A549 (cell line): ENCODE measurements around the gene RHCE. TPM values are rescaled to one million over a fixed set of nuclear protein-coding genes. Genes with fewer than 3 reads are reported as not detected.

Experiments used
- ATAC-seq, 2 experiments: fragments of 200-7000 bp in 1 of 2; fragments of >200 bp in 1 of 2; cut with Nextera tagmentation in 1 of 2; cut with Tn5 transposase in 1 of 2; 3 replicates each; pipeline versions ENCODE4 v1.8.0 to v1.9.1; 2018 to 2020; ENCODE audit warnings: mild to moderate bottlenecking in 1 of 2, moderate library complexity in 1 of 2
- CTCF ChIA-PET: fragments of 300-600 bp; sonication (Branson Sonifier 250); formaldehyde crosslinking; extraction: SDS; loops from one replicate; lab custom pipeline; 2021; ENCODE audit warnings: antibody characterized with exemption, inconsistent platforms; lab: Yijun Ruan, JAX
- POLR2A ChIA-PET: fragments of 350-600 bp; formaldehyde crosslinking; extraction: SDS; loops from one replicate; lab custom pipeline; 2021; ENCODE audit warnings: antibody characterized with exemption, inconsistent platforms; lab: Yijun Ruan, JAX
- DNase-seq, 2 experiments: peaks; one replicate each; pipeline versions ENCODE4 v3.0.0 to v3.0.0-alpha.2; 2011 to 2016; ENCODE audit warnings: low read depth in 1 of 2, low spot score in 1 of 2
- FAIRE-seq: peaks from 2 replicates; lab custom pipeline; 2011; peaks lifted over from hg19 to GRCh38; lab: Jason Lieb, UNC
- H3K27ac ChIP-seq, 2 experiments: fragments of >200 bp; sonication (Bioruptor Twin); formaldehyde crosslinking; 3 replicates each; pipeline ENCODE4 v1.5.1; 2016 to 2017
- H3K4me1 ChIP-seq: fragments of >200 bp; sonication (Bioruptor Twin); formaldehyde crosslinking; 3 replicates; pipeline ENCODE4 v1.6.1; 2016
- H3K4me2 ChIP-seq: fragments of >200 bp; sonication (Bioruptor Twin); formaldehyde crosslinking; 3 replicates; pipeline ENCODE4 v1.6.1; 2016
- H3K4me3 ChIP-seq: fragments of >200 bp; sonication (Bioruptor Twin); formaldehyde crosslinking; 3 replicates; pipeline ENCODE4 v1.5.1; 2016
- H3K9me3 ChIP-seq: fragments of >200 bp; sonication (Bioruptor Twin); formaldehyde crosslinking; 3 replicates; pipeline ENCODE4 v1.6.1; 2016
- CBX8 ChIP-seq: fragments of 200-600 bp; sonication (generic); IDR thresholded peaks from 2 replicates; pipeline ENCODE4 v1.6.1; 2016
- EHMT2 ChIP-seq: fragments of 200-600 bp; sonication (generic); IDR thresholded peaks from 2 replicates; pipeline ENCODE4 v1.6.1; 2016; ENCODE audit warnings: antibody characterized with exemption, low read depth, mild to moderate bottlenecking, moderate library complexity
- FOSB ChIP-seq: fragments of 250-450 bp; sonication (Bioruptor Pico); IDR thresholded peaks from 2 replicates; pipeline ENCODE4 v1.5.0; 2020; ENCODE audit warnings: mild to moderate bottlenecking, moderate library complexity
- FOSL2 ChIP-seq, 2 experiments: fragments of 450-650 bp in 1 of 2; fragments of >200 bp in 1 of 2; sonication (Bioruptor Twin) in 1 of 2; formaldehyde crosslinking; IDR thresholded peaks; 2 replicates each; pipeline versions ENCODE4 v1.5.0 to v1.6.1; 2016 to 2020; ENCODE audit warnings: mild to moderate bottlenecking in 1 of 2, moderate library complexity in 1 of 2
- GATA3 ChIP-seq: IDR thresholded peaks from 2 replicates; pipeline ENCODE4 v1.6.1; 2012; ENCODE audit warnings: borderline replicate concordance
- HOXB13 ChIP-seq: fragments of 250-450 bp; sonication (Bioruptor Pico); IDR thresholded peaks from 2 replicates; pipeline ENCODE4 v1.5.0; 2020; ENCODE audit warnings: low read depth, mild to moderate bottlenecking, moderate library complexity
- KDM1A ChIP-seq: fragments of 200-600 bp; sonication (generic); IDR thresholded peaks from 2 replicates; pipeline ENCODE4 v1.6.1; 2016; ENCODE audit warnings: low read depth, mild to moderate bottlenecking
- MAZ ChIP-seq: fragments of 150-350 bp; IDR thresholded peaks from 2 replicates; pipeline ENCODE4 v1.6.1; 2014; ENCODE audit warnings: antibody characterized with exemption, low read depth, low read length, borderline replicate concordance
- NR3C1 ChIP-seq: fragments of >200 bp; sonication (Bioruptor Twin); formaldehyde crosslinking; IDR thresholded peaks from 3 replicates; pipeline ENCODE4 v1.6.1; 2017
- POLR2A ChIP-seq: IDR thresholded peaks from 2 replicates; pipeline ENCODE4 v1.6.1; 2012; ENCODE audit warnings: mild to moderate bottlenecking, low read length
- RCOR1 ChIP-seq: fragments of 150-350 bp; IDR thresholded peaks from 2 replicates; pipeline ENCODE4 v1.6.1; 2014; ENCODE audit warnings: antibody characterized with exemption, low read length, low read depth
- SMC3 ChIP-seq: fragments of >200 bp; sonication (Bioruptor Twin); formaldehyde crosslinking; IDR thresholded peaks from 3 replicates; pipeline ENCODE4 v1.6.1; 2018; ENCODE audit warnings: inconsistent platforms
- SREBF2 ChIP-seq: fragments of 450-650 bp; IDR thresholded peaks from 2 replicates; pipeline ENCODE4 v1.6.1; 2014; ENCODE audit warnings: mild to moderate bottlenecking, moderate library complexity
- ZC3H11A ChIP-seq: fragments of 450-650 bp; IDR thresholded peaks from 2 replicates; pipeline ENCODE4 v1.6.1; 2014; ENCODE audit warnings: antibody characterized with exemption, mild to moderate bottlenecking
- ZFP36 ChIP-seq: fragments of 450-650 bp; IDR thresholded peaks from 2 replicates; pipeline ENCODE4 v1.6.1; 2014; ENCODE audit warnings: borderline replicate concordance; ENCODE audit not compliant: partially characterized antibody
- ZNF302 ChIP-seq: fragments of 250-450 bp; sonication (Bioruptor Pico); IDR thresholded peaks from 2 replicates; pipeline ENCODE4 v1.9.0; 2021; ENCODE audit warnings: inconsistent platforms, mild to moderate bottlenecking, moderate library complexity
- WGBS: methylation state at CpG from one replicate; pipeline ENCODE4 v1.1.6; 2017; ENCODE audit errors: missing lambda C conversion rate; 5-methylcytosine and 5-hydroxymethylcytosine counted together
- polyA plus RNA-seq, 4 experiments: library from polyadenylated mRNA; depleted of rRNA in 3 of 4; stranded (reverse); fragments of >200 nt; fragmentation: RNase III in 1 of 4; extraction: RNeasy Plus Mini Kit Qiagen cat#74134 plus additional on column Dnase treatment in 1 of 4; gene quantifications; 2 replicates in 3 of 4; 3 replicates in 1 of 4; pipeline ENCODE4 v1.2.3, GENCODE V29; 2011 to 2017
- TF ChIP-seq, protein P1 (sequence below): fragments of 200-600 bp; sonication (generic); IDR thresholded peaks from 2 replicates; pipeline ENCODE4 v1.6.1; 2016; ENCODE audit warnings: antibody characterized with exemption, mild to moderate bottlenecking, moderate library complexity
- TF ChIP-seq, protein P2 (sequence below): IDR thresholded peaks from 2 replicates; pipeline ENCODE4 v1.6.1; 2012
- TF ChIP-seq, protein P3 (sequence below): fragments of >200 bp; sonication (Bioruptor Twin); formaldehyde crosslinking; IDR thresholded peaks from 3 replicates; pipeline ENCODE4 v1.5.1; 2016
- TF ChIP-seq, protein P4 (sequence below): fragments of 150-350 bp; IDR thresholded peaks from 2 replicates; pipeline ENCODE4 v1.6.1; 2014; ENCODE audit warnings: low read depth, mild to moderate bottlenecking, low read length

RHCE gene
- polyA plus RNA-seq, 2 of the 4 experiments (the other 2 are of a cell fraction): 0.12 TPM; not detected in 1

DNA sequence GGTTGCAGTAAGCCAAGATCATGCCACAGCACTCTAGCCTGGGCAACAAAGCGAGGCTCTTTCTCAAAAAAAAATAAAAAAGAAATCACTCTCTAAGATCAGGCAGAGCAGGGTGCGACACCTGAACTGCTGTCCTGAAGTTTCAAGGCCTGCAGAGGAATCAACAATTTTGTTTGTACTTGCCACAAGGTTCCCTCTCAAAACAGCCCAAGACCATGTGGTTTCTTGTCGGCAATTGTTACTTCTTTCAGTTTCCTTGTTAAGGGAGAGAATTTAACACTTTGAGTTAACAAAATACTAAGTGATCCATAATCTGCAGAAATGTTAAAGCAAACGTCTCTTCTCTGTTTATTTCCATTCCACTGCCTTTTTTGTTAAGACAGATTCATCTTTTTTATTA lies 46.6 kb upstream of the RHCE start:
- CTCF ChIA-PET: interaction anchor here (0.6 kb wide), 1 partner anchor 263 kb away, joined by 3 read pairs; no protein-coding TSS in a partner anchor
- no peak for ATAC-seq

DNA sequence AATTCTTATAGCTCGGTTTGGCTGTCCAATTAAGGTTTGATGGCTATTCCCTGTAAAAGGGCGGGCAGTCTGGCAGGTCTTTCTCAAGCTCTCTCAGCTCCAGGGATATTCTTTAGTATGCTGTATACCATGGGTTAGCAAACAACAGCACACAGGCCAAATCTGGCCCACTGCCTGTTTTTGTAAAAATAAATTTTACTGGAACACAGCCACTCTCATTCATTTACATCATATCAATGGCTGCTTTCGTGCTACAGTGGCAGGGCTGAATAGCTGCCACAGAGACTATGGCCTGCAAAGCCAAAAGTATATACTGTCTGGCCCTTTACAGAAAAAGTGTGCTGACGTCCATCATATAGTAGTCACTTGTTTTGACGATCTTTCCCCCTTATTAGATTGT lies 42.1 kb upstream of the RHCE start:
- CTCF ChIA-PET: no interaction called here
- no peak for FAIRE-seq
- no peak for ATAC-seq
- Histone ChIP-seq H3K4me3 (no peak overlapping the region), H3K4me1 (no peaks in the 10 kb centered on the region), H3K4me2 (no peak overlapping the region), H3K9me3 (no peaks in the 10 kb centered on the region)
- DNase-seq: no peak
- POLR2A ChIA-PET: no interaction called here
- TF ChIP-seq, protein P1, sequence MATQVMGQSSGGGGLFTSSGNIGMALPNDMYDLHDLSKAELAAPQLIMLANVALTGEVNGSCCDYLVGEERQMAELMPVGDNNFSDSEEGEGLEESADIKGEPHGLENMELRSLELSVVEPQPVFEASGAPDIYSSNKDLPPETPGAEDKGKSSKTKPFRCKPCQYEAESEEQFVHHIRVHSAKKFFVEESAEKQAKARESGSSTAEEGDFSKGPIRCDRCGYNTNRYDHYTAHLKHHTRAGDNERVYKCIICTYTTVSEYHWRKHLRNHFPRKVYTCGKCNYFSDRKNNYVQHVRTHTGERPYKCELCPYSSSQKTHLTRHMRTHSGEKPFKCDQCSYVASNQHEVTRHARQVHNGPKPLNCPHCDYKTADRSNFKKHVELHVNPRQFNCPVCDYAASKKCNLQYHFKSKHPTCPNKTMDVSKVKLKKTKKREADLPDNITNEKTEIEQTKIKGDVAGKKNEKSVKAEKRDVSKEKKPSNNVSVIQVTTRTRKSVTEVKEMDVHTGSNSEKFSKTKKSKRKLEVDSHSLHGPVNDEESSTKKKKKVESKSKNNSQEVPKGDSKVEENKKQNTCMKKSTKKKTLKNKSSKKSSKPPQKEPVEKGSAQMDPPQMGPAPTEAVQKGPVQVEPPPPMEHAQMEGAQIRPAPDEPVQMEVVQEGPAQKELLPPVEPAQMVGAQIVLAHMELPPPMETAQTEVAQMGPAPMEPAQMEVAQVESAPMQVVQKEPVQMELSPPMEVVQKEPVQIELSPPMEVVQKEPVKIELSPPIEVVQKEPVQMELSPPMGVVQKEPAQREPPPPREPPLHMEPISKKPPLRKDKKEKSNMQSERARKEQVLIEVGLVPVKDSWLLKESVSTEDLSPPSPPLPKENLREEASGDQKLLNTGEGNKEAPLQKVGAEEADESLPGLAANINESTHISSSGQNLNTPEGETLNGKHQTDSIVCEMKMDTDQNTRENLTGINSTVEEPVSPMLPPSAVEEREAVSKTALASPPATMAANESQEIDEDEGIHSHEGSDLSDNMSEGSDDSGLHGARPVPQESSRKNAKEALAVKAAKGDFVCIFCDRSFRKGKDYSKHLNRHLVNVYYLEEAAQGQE: no peak
- TF ChIP-seq, protein P2, sequence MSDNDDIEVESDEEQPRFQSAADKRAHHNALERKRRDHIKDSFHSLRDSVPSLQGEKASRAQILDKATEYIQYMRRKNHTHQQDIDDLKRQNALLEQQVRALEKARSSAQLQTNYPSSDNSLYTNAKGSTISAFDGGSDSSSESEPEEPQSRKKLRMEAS: no peak
- no peak for TF ChIP-seq CBX8
- TF ChIP-seq SMC3: no peak
- TF ChIP-seq MAZ: no peak
- no peak for TF ChIP-seq POLR2A
- TF ChIP-seq, protein P3, sequence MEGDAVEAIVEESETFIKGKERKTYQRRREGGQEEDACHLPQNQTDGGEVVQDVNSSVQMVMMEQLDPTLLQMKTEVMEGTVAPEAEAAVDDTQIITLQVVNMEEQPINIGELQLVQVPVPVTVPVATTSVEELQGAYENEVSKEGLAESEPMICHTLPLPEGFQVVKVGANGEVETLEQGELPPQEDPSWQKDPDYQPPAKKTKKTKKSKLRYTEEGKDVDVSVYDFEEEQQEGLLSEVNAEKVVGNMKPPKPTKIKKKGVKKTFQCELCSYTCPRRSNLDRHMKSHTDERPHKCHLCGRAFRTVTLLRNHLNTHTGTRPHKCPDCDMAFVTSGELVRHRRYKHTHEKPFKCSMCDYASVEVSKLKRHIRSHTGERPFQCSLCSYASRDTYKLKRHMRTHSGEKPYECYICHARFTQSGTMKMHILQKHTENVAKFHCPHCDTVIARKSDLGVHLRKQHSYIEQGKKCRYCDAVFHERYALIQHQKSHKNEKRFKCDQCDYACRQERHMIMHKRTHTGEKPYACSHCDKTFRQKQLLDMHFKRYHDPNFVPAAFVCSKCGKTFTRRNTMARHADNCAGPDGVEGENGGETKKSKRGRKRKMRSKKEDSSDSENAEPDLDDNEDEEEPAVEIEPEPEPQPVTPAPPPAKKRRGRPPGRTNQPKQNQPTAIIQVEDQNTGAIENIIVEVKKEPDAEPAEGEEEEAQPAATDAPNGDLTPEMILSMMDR: no peak
- TF ChIP-seq HOXB13 (CRISPR knock-in tag): no peak
- TF ChIP-seq, protein P4, sequence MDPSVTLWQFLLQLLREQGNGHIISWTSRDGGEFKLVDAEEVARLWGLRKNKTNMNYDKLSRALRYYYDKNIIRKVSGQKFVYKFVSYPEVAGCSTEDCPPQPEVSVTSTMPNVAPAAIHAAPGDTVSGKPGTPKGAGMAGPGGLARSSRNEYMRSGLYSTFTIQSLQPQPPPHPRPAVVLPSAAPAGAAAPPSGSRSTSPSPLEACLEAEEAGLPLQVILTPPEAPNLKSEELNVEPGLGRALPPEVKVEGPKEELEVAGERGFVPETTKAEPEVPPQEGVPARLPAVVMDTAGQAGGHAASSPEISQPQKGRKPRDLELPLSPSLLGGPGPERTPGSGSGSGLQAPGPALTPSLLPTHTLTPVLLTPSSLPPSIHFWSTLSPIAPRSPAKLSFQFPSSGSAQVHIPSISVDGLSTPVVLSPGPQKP: no peak
- no peak for TF ChIP-seq ZNF302 (CRISPR knock-in tag)
- no peak for TF ChIP-seq FOSL2 (IDR thresholded peaks at IDR 0.05)
- TF ChIP-seq FOSL2 (CRISPR knock-in tag; IDR thresholded peaks at IDR 0.05): no peak
- no peak for TF ChIP-seq FOSB (CRISPR knock-in tag)
- TF ChIP-seq, all 56 proteins: peak for 0
- WGBS: 78% methylated on average over 5 of the region's 5 CpGs
- no peak overlapping the region for H3K27ac ChIP-seq

More for the DNA sequence above, 46.6 kb upstream of the RHCE start:
- POLR2A ChIA-PET: no interaction called here
- Histone ChIP-seq H3K27ac (no peak overlapping the region), H3K4me3 (no peak overlapping the region), H3K4me1 (no peaks in the 10 kb centered on the region), H3K9me3 (no peaks in the 10 kb centered on the region), H3K4me2 (no peak overlapping the region)
- no peak for DNase-seq
- 86% methylated on average over 4 of the region's 4 CpGs for whole genome bisulfite sequencing
- TF ChIP-seq GATA3 (no peak), CBX8 (no peak), EHMT2 (no peak), KDM1A (no peak), ZFP36 (no peak), RCOR1 (no peak), SREBF2 (no peak), NR3C1 (no peak), MAZ (no peak), ZC3H11A (no peak)
- TF ChIP-seq, protein P3: no peak
- TF ChIP-seq, protein P1: no peak
- no peak for FAIRE-seq
